Measurements from ENCODE around the gene NPAP1.
"Not testable (repeated sequence)": the region's sequence is repeated elsewhere in the genome, so short reads cannot be mapped to it uniquely, and the experiment has no call there.

Gene NPAP1, protein sequence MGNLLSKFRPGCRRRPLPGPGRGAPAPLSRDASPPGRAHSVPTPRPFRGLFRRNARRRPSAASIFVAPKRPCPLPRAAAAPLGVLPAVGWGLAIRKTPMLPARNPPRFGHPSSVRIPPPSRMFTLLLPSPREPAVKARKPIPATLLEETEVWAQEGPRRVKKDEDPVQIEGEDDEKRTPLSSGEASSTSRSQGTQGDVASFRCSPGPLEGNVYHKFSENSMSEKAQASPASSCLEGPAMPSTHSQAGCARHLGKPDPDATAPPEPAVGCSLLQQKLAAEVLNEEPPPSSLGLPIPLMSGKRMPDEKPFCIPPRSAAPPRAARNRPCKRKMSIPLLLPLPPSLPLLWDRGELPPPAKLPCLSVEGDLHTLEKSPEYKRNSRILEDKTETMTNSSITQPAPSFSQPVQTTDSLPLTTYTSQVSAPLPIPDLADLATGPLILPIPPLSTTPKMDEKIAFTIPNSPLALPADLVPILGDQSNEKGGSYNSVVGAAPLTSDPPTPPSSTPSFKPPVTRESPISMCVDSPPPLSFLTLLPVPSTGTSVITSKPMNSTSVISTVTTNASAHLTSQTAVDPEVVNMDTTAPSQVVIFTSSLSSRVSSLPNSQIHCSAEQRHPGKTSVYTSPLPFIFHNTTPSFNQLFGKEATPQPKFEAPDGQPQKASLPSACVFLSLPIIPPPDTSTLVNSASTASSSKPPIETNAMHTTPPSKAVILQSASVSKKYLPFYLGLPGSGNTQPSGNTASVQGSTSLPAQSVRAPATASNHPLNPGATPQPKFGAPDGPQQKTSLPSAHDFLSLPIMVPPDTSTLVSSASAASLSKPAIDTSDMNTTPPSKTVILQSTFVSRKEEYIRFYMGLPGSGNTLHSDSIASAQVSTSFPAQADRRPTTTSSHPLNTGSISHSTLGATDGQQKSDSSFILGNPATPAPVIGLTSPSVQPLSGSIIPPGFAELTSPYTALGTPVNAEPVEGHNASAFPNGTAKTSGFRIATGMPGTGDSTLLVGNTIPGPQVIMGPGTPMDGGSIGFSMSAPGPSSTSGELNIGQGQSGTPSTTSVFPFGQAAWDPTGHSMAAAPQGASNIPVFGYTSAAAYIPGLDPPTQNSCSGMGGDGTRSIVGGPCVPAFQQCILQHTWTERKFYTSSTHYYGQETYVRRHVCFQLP

DNA sequence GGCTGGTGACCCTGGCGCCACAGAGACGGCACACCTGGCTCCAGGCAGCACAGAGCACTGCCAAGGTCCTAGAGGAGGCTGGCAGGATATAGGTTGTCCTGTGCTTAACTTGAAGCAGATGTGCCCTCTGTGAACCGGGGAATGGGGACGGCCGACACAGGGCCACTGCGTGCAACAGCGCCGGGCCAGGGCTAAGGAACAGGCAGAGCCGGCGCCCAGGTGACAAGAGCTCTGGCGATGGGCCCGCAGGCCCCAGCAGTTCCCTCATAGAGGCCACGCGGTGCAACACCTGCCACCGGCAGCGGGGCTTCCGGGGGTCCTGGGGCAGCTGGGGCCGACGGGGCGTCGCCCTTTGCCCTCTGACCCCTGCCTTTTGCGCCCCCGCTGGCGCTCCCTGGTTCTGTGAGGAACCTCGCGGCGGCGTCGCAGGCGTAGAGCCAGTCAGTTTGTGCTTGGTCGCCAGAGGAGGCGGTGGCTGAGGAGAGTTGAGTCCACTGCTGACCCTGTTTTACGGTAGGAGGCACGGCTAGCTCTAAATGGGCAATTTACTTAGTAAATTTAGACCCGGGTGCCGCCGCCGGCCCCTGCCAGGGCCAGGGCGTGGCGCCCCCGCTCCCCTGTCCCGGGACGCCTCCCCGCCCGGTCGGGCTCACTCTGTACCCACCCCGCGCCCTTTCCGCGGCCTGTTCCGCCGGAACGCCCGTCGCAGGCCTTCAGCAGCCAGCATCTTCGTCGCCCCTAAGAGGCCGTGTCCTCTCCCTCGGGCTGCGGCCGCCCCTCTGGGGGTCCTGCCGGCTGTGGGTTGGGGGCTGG lies at the start of gene NPAP1:
Gene NPAP1 (plus strand): TSS at position 444 of the 813 bp plus-strand sequence. CDS start 93 bp downstream, at position 537.
- DNase-seq: no peak

DNA sequence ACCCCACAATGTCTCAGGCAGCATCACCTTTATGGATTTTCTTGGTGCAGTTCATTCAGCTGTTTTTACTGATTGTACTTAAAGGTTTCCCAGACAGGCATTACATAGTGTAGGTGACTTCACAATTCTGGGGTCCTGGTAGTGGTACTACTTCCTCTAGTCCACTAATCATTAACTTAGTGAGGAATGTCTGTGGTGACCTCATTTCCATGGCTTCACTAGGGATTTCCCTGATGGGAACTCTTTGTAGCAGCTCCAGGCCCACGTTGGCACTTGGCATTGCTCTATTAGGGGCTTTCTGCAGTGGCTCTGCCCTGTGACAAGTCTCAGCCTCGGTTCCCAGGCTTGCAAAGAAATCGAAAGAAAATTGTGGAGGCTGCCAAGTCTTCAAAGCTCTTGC lies 48.1 kb upstream of the NPAP1 start:
- no peak for DNase-seq

DNA sequence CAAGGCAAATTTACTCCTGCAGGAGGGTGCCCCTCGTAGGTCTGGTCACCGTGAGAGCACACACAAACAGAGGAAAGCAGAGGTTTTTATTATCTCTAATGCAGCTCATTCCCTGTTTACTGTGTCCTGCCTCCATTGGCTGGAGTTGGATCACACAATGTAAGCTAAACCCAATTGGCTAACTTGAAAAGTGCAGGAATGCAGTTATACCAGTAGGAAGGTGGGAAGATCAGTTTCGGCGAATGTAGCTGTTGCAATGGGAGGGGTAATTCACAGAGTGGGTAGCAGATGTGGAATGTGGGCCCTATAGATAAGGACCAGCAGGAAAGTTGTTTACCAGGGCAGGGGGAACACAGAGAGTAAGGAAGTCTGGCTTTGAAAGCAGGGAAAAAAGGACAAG lies 42.5 kb upstream of the NPAP1 start:
- no peak for DNase-seq

DNA sequence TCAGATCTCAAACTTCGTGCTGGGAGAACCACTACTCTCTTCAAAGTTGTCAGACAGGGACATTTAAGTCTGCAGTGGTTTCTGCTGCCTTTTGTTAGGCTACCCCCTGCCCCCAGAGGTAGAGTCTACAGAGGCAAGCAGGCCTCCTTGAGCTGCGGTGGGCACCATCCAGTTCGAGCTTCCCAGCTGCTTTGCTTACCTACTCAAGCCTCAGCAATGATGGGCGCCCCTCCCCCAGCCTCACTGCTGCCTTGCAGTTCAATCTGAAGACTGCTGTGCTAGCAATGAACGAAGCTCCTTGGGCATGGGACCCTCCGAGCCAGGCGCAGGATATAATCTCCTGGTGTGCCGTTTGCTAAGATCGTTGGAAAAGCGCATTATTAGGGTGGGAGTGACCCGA lies 36.2 kb upstream of the NPAP1 start:
- DNase-seq: not testable (repeated sequence)

DNA sequence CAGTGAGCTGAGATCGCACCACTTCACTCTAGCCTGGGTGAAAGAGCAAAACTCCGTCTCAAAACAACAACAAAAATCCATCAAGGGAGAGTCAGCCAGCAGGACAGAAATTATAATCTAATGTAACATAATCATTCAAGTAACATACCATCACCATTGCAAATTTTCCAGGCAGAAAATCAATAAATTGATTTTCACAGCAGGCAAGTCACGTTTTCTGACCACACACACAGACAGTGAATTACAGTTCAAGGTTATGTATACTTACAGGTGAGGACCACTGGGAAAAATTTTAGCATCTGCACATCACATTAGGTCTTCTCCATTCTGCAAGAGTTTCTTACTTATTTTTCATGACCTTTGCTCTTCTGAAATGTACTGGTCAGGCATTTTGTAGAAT lies 29.9 kb upstream of the NPAP1 start:
- DNase-seq: no peak

DNA sequence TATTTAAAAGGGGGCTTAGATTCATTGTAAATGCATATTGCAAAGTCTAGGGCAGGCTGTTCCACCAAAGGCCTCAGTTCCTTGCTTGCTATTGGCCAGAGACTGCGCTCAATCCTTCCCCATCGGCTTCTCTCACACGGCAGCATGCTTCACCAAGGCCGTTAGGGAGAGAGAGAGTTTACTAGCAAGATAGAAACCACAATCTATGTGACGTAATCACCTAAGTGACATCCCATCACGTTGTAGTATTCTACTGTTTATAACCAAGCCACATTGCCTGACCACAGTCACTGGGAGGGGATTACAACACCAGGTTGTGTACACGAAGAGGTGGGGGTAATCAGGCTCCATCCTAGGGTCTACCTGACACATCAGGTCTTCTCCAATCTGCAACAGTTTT lies 16.0 kb upstream of the NPAP1 start:
- DNase-seq: no peak

DNA sequence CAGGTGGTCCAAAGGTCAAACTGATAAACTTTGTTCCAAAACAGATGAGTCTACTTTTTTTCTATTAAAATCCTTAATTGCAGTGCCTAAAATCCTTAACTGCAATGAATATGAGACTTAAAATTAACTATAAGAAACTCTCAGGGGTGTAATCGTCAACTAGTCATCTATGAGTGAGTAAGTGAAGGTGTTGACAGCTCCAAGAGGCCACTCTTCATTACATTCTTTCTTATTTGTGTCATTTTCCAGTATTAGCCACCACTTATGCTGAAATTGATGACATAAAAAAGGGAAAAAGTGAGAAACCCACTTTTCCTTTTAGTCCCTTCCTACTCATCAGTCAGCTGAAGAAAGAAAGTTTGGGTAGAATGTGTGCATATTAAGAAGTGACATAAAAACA lies 12.6 kb upstream of the NPAP1 start:
- DNase-seq: no peak

DNA sequence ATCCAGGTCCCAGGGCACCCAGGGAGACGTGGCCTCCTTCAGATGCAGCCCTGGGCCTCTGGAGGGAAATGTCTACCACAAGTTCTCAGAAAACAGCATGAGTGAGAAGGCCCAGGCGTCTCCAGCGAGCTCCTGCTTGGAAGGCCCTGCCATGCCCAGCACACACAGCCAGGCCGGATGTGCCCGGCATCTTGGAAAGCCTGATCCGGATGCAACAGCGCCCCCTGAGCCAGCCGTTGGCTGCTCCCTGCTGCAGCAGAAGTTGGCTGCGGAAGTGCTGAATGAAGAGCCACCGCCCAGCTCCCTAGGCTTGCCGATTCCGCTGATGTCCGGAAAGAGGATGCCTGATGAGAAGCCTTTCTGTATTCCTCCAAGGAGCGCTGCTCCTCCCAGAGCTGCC lies 856 bp downstream of the NPAP1 start:
- DNase-seq: no peak

DNA sequence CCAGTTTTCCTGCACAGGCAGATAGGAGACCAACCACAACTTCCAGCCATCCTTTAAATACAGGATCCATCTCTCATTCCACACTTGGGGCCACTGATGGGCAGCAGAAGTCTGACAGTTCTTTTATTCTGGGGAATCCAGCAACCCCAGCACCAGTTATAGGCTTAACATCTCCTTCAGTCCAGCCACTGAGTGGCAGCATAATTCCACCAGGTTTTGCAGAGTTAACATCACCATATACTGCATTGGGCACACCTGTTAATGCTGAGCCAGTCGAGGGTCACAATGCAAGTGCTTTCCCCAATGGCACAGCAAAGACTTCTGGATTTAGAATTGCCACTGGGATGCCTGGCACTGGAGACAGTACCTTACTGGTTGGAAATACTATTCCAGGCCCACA lies 2.9 kb downstream of the NPAP1 start:
- DNase-seq: no peak

DNA sequence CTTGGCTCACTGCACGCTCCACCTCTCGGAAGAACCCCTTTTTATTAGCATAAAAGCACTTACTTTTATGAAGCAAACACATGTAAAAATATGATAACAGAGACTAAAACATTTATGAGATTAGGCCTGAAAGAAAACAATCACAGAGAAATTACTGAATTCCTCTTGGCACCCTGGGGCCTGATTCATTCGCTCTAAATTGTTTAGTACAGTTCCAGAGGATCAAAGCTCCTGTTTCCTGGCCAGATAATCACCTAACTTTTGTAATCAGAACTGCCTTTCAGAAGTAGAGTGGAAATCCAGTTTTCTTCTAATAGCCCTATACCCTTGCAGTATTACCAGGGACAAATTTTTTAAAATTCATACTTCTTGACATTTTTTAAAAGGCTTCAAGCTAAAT lies 6.4 kb downstream of the NPAP1 start:
- no peak for DNase-seq

DNA sequence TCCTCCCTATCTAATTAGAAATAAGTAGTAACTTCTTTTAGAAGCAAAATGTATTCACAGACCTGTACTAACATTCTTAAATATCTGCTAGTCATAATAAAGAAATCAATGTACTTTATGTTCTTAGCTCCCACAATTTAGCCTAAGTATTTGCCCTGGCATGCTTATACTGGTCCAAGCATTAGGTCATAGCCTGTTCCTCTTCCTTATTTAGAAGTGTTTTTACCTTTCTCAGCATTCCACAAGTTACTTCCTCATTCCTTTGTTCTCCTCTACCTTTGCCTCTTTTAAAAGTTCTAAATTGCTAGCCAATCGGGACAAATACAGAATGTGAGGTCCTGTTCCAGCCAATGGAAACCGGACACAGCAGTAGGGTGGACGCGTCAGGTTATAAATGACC lies 7.3 kb downstream of the NPAP1 start:
- not testable (repeated sequence) for DNase-seq

DNA sequence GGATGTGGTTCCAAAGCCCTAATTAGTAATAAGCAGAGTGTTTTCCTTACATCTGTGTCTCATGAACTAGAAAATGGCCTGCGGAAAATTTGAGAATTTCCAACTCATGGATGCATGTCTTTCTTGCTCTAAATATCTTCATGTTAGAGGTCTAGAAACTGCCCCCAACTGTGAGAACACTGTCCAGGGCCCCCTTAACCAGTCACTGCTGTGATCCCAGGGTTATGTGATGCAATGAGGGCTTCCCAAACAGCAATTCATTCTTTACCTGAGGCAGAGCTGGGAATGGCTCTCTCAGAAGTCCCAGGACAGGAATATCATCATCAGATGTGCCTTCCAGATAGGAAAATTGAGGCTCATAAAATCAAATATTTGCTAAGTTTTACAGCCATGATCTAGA lies 8.2 kb downstream of the NPAP1 start:
- DNase-seq: no peak

DNA sequence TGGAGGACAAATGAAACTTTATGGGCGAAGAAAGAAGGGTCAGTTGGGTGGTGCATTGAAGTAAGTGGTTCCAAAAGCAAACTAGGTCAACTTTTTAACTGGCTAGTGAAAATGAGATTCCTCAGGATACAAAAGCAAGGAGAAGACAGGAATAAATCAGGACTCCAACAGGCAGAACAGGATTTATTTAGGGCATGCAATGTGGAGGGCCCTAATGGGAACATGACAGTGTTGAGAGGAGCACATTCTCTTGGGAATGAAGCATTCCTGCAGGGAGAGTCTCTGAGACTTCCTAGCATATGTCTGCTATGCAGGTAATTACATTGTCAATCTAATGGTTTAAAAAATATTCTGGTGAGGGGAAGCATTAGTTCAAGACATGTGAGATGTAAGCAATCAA lies 8.7 kb downstream of the NPAP1 start:
- DNase-seq: no peak

DNA sequence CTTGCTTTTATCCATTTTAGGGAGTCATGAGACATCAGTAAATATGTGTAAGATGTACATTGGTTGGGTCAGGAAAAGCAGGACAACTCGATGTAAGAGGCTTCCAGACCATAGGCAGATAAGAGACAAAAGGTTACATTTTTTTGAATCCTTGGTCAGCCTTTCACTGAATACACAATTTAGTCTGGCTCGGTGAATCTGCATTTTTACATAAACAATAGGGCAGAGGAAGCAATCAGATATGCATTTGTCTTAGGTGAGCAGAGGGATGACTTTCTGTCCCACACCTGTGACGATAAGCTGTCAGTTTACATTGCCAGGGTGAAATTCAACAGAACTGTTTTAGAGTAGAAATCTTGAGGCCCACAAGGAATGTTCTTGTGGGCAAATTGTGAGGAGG lies 20.6 kb downstream of the NPAP1 start:
- no peak for DNase-seq

DNA sequence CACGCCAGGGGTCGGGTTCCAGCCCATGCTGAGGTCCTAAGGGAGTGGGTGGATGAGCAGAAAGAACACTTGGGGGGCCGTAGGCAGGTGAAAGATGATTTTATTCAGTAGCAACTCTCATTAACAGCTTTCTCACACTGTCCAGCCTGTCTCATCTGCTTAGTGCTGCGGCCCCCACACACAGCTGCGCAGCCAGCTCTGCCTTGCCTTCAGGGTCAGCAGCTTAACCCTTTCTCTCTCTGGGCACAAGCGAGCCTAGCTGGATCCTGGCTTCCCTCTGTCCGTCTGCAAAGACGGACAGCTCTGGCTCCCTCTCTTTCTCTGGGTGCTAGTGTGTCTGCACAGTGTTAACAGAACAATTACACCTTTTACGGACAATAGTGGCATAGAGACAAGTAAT lies 21.3 kb downstream of the NPAP1 start:
- no peak for DNase-seq

DNA sequence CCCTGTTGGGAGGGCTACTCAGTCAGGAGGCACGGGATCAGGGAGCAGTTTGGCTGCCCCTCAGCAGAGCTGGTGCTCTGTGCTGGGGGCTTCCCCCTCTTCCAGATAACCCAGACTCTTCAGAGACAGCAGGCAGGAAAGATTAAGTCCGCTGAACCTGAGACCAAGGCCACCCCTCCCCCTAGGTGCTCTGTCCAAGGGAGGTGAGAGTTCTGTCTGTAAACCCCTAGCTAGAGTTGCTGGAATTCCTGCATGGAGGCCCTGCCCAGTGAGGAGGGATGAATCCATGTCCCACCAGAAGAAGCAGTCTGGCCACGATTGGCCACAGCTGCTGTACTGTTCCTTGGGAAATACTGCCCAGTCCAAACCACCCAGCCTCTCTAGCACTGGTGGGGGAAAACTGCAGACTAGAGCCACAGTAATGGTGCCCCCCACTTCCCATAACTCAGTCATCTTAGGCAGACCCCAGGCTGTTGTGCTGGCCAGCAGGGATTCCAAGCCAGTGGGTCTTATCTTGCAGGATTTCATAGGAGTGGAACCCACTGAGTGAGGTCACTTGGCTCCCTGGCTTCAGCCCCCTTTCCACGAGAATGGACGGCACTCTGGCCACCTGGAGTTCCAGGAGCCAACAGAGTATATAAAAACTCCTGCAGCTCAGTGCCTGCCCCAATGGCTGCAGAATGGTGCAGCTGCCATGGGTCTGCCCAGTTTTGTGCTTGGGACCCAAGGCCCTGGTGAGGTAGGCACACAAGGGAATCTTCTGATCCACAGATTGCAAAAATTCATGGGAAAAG lies 42.9 kb downstream of the NPAP1 start:
- no peak for DNase-seq

DNA sequence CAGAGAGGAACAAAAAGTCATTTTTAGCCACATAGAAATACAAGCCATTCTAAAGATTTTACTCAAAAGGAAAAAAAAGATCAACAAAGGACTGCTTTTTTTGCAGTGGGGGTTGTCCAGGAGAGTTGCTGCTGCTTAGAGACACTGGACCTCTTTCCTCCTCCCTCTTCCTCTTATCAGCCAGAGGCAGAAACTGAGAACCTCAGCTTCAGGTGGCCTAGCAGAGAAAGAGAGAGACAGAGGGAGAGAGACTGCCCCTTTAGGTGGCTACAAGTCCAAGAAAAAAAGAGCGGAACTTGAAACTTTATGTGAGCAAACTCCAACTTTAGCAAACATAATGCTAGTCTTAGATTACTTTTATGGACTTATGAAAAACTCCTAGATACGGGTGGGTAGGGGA lies 54.2 kb downstream of the NPAP1 start:
- DNase-seq: no peak
